NB4 (cell line): Measurements from ENCODE around the gene MAP1B.

Source experiments
- DNase-seq: peaks from one replicate; pipeline ENCODE4 v3.0.0; 2010; ENCODE audit warnings: low read depth
- H3K4me3 ChIP-seq: one replicate; pipeline ENCODE4 v1.5.1; 2011; ENCODE audit warnings: mild to moderate bottlenecking, low read depth, low read length, moderate library complexity
- CTCF ChIP-seq: IDR thresholded peaks from one replicate; pipeline ENCODE4 v1.5.1; 2012; ENCODE audit warnings: low read depth, low read length
- MYC ChIP-seq: IDR thresholded peaks from 2 replicates; pipeline ENCODE4 v1.6.1; 2011; ENCODE audit warnings: low read depth, low read length
- POLR2A ChIP-seq: IDR thresholded peaks from 2 replicates; pipeline ENCODE4 v1.6.1; 2011; ENCODE audit warnings: mild to moderate bottlenecking; ENCODE audit not compliant: insufficient read length; ENCODE audit errors: extremely low read depth
- TF ChIP-seq, protein P1 (sequence below): IDR thresholded peaks from 2 replicates; pipeline ENCODE4 v1.6.1; 2011; ENCODE audit warnings: low read depth, low read length

The MAP1B gene

GRCh38 chr5:72123764-72124376 is 16.6 kb downstream of the MAP1B start:
- no peak for DNase-seq
- no peak for TF ChIP-seq MYC
- no peak for TF ChIP-seq CTCF
- TF ChIP-seq, protein P1, sequence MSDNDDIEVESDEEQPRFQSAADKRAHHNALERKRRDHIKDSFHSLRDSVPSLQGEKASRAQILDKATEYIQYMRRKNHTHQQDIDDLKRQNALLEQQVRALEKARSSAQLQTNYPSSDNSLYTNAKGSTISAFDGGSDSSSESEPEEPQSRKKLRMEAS, result no peak
- TF ChIP-seq POLR2A, result no peak
- no peak overlapping the region for H3K4me3 ChIP-seq

DNA sequence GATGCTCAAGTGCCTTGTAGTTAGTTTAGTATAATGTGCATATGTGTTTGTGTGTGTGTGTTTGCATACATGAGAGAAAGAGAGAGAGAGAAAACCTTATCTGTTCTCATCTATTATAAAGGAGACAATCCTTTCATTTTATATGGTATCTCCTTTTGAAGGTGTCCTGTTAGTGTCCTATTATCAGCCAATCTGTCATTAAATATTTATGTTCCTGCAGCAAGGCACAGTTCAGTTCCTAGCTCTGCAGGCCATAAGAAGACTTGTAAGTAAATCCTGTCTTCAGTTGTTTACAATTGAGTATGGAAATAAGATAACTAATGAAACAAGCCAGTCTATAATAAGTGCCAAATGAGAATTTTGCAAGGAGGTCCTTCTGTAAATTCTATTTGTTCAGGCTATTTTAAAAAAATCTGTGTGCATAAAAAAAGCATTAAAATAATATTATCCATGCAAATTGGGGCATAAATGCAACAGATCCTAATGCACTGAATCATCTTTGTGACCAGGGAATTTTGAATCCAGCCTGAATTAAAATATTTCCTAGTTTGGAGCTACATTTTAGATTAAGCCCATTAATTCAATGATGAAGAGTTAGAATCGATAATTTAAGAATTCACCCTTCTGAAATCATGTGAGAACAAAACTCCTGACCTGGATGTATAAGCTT is 18.1 kb downstream of the MAP1B start:
- H3K4me3 ChIP-seq, result no peak overlapping the region
- TF ChIP-seq CTCF (no peak), POLR2A (no peak), MYC (no peak)
- TF ChIP-seq, protein P1, result no peak
- DNase-seq, result no peak

GRCh38 chr5:72125941-72126620 is 18.8 kb downstream of the MAP1B start:
- no peak for DNase-seq
- no peak overlapping the region for H3K4me3 ChIP-seq
- TF ChIP-seq MYC (no peak), POLR2A (no peak)

GRCh38 chr5:72126796-72127195 is 19.5 kb downstream of the MAP1B start:
- no peak for DNase-seq
- no peak for TF ChIP-seq MYC
- TF ChIP-seq, protein P1, result no peak
- TF ChIP-seq CTCF, result no peak
- no peak for TF ChIP-seq POLR2A
- no peak overlapping the region for H3K4me3 ChIP-seq

GRCh38 chr5:72129725-72130124 is 22.4 kb downstream of the MAP1B start:
- DNase-seq, result no peak
- TF ChIP-seq CTCF (no peak), POLR2A (no peak), MYC (no peak)
- TF ChIP-seq, protein P1, result no peak
- no peak overlapping the region for H3K4me3 ChIP-seq

GRCh38 chr5:72130351-72130761 is 23.1 kb downstream of the MAP1B start:
- no peak for DNase-seq
- TF ChIP-seq MYC (no peak), CTCF (no peak), POLR2A (no peak)
- TF ChIP-seq, protein P1, result no peak
- no peak overlapping the region for H3K4me3 ChIP-seq
